MCF 10A (cell line): ENCODE results near the gene DEDD2. TPM values are rescaled to one million over a fixed set of nuclear protein-coding genes. Genes with fewer than 3 reads are reported as not detected.

Experiments
- BruUV-seq: library from RNA; stranded (reverse); fragments of 400-500 nt; replicated peaks from 2 replicates; lab custom pipeline; 2021; lab: Mats Ljungman, UMichigan
- CTCF ChIA-PET: fragments of 300-600 bp; sonication (Branson Sonifier 250); formaldehyde crosslinking; extraction: SDS; loops from one replicate; lab custom pipeline; 2021; ENCODE audit warnings: antibody characterized with exemption, inconsistent platforms; lab: Yijun Ruan, JAX
- POLR2A ChIA-PET: fragments of 300-600, 350-650 bp; sonication (Branson Sonifier 250); formaldehyde crosslinking; extraction: SDS; loops from one replicate; lab custom pipeline; 2020; ENCODE audit warnings: antibody characterized with exemption, inconsistent platforms; lab: Yijun Ruan, JAX
- DNase-seq: peaks from one replicate; pipeline ENCODE4 v3.0.0-alpha.2; 2018; ENCODE audit not compliant: unreplicated experiment
- H3K27ac Mint-ChIP-seq: one replicate; pipeline ENCODE4 v1.8.0; 2022; ENCODE audit warnings: mild to moderate bottlenecking, low read depth, mixed read lengths; ENCODE audit not compliant: unreplicated experiment
- H3K27me3 Mint-ChIP-seq: one replicate; pipeline ENCODE4 v1.8.0; 2022; ENCODE audit warnings: mixed read lengths; ENCODE audit not compliant: insufficient read depth, unreplicated experiment
- H3K36me3 Mint-ChIP-seq: one replicate; pipeline ENCODE4 v1.8.0; 2022; ENCODE audit warnings: mild to moderate bottlenecking, moderate library complexity, mixed read lengths; ENCODE audit not compliant: insufficient read depth, unreplicated experiment
- H3K4me1 Mint-ChIP-seq: one replicate; pipeline ENCODE4 v1.8.0; 2022; ENCODE audit warnings: mixed read lengths; ENCODE audit not compliant: insufficient read depth, unreplicated experiment
- H3K4me3 Mint-ChIP-seq: one replicate; pipeline ENCODE4 v1.8.0; 2022; ENCODE audit warnings: mild to moderate bottlenecking, moderate library complexity, mixed read lengths; ENCODE audit not compliant: unreplicated experiment
- H3K9me3 Mint-ChIP-seq: one replicate; pipeline ENCODE4 v1.8.0; 2022; ENCODE audit warnings: mixed read lengths; ENCODE audit not compliant: unreplicated experiment
- intact Hi-C: fragments of 100-400 bp; cut with micrococcal nuclease; formaldehyde crosslinking; loops from 2 replicates; pipeline ENCODE4 v1.14.1; 2022
- total RNA-seq: library from RNA; stranded (reverse); gene quantifications from 2 replicates; pipeline ENCODE4 v1.2.3, GENCODE V29; 2022
- TF ChIP-seq, protein P1 (sequence below): fragments of 200-600 bp; IDR thresholded peaks from one replicate; pipeline ENCODE4 v1.8.0; 2022; ENCODE audit warnings: antibody characterized with exemption, mild to moderate bottlenecking; ENCODE audit not compliant: unreplicated experiment

The DEDD2 gene
- total RNA-seq, 1 experiment from 2014 or later: 28.5 TPM

GRCh38 chr19:42165146-42165545 is 52.3 kb downstream of the DEDD2 start:
- Mint-ChIP-seq H3K36me3 (no peaks in the 10 kb centered on the region), H3K4me1 (no peaks in the 10 kb centered on the region), H3K27me3 (peaks cover 20% of the 10 kb centered on the region), H3K9me3 (no peaks in the 10 kb centered on the region), H3K27ac (no peak overlapping the region), H3K4me3 (no peak overlapping the region)
- DNase-seq: no peak
- ChIA-PET CTCF (interaction anchor here (1.1 to 1.8 kb wide), 6 partner anchors 11 to 80 kb away, joined by 3 to 7 read pairs (median 4); no protein-coding TSS in a partner anchor), POLR2A (no interaction called here)
- TF ChIP-seq, protein P1, sequence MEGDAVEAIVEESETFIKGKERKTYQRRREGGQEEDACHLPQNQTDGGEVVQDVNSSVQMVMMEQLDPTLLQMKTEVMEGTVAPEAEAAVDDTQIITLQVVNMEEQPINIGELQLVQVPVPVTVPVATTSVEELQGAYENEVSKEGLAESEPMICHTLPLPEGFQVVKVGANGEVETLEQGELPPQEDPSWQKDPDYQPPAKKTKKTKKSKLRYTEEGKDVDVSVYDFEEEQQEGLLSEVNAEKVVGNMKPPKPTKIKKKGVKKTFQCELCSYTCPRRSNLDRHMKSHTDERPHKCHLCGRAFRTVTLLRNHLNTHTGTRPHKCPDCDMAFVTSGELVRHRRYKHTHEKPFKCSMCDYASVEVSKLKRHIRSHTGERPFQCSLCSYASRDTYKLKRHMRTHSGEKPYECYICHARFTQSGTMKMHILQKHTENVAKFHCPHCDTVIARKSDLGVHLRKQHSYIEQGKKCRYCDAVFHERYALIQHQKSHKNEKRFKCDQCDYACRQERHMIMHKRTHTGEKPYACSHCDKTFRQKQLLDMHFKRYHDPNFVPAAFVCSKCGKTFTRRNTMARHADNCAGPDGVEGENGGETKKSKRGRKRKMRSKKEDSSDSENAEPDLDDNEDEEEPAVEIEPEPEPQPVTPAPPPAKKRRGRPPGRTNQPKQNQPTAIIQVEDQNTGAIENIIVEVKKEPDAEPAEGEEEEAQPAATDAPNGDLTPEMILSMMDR: no peak
- intact Hi-C loops: no loop called here
- BruUV-seq: no TSS peak

GRCh38 chr19:42161616-42162263 is 55.7 kb downstream of the DEDD2 start:
- H3K27me3 Mint-ChIP-seq: peaks cover 51% of the 10 kb centered on the region

DNA sequence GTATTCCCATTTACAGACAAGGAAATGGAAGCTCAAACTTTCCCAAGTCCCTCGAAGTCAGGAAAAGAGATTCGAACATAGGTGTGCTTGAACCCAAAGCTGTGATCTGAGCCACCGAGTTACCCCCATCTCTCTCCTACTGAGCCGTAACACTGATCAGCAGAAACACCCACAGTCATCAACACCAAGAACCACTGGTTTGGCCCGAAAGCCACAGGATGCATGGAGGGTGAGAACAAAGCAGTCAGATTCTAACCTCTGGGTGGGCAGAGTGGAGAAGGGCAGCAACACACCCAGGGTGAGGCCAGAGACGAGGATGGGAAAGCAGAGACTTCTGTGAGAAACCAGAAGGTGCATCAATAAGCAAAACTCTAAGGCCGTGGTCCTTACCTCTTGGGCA is 57.5 kb downstream of the DEDD2 start:
- Mint-ChIP-seq H3K4me3 (no peak overlapping the region), H3K36me3 (no peaks in the 10 kb centered on the region), H3K9me3 (no peaks in the 10 kb centered on the region), H3K4me1 (no peaks in the 10 kb centered on the region), H3K27me3 (peaks cover 66% of the 10 kb centered on the region), H3K27ac (no peak overlapping the region)
- intact Hi-C loops: no loop called here
- DNase-seq: no peak
- POLR2A ChIA-PET: interaction anchor here (0.5 to 1.6 kb wide), 4 partner anchors 11 to 108 kb away, joined by 3 to 4 read pairs (median 4); no protein-coding TSS in a partner anchor
- TF ChIP-seq, protein P1: no peak
- no TSS peak for BruUV-seq
- CTCF ChIA-PET: interaction anchor here (0.8 to 1.4 kb wide), 2 partner anchors 51 to 52 kb away, joined by 3 to 5 read pairs; no protein-coding TSS in a partner anchor

More at GRCh38 chr19:42161616-42162263, 55.7 kb downstream of the DEDD2 start:
- intact Hi-C loops: no loop called here
- CTCF ChIA-PET: interaction anchor here (0.9 to 1.0 kb wide), 2 partner anchors 20 to 23 kb away, joined by 3 read pairs; no protein-coding TSS in a partner anchor
- TF ChIP-seq, protein P1: no peak
- no peaks in the 10 kb centered on the region for H3K4me1 Mint-ChIP-seq
- no peak overlapping the region for H3K27ac Mint-ChIP-seq
- BruUV-seq: no TSS peak
- no peaks in the 10 kb centered on the region for H3K9me3 Mint-ChIP-seq
- POLR2A ChIA-PET: no interaction called here
- no peak for DNase-seq
- no peak overlapping the region for H3K4me3 Mint-ChIP-seq
- no peaks in the 10 kb centered on the region for H3K36me3 Mint-ChIP-seq

DNA sequence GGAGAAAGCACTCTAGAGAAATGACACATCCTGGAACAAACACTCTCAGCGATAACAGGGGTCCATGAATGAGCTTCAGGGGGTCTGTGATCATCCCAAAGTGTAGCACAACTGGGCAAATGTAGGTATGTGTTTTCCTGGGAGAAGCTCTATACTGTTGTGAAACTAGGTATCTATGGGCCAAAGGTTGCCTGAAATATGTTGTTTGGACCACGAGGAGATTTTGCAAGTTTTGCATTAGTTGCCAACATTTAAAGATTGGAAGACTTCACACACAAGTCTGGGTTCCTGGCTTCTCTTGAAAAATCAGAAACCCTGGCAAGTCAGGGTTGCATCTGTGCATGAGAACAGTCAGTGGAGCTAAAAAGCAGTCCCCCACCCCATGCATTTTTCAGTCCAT is 58.6 kb downstream of the DEDD2 start:
- intact Hi-C loops: no loop called here
- no peaks in the 10 kb centered on the region for H3K9me3 Mint-ChIP-seq
- no peaks in the 10 kb centered on the region for H3K36me3 Mint-ChIP-seq
- DNase-seq: no peak
- CTCF ChIA-PET: interaction anchor here (0.7 to 1.4 kb wide), 3 partner anchors 11 to 50 kb away, joined by 3 to 5 read pairs (median 5); partner anchors contain the start of gene POU2F2
- H3K4me1 Mint-ChIP-seq: no peaks in the 10 kb centered on the region
- peaks cover 76% of the 10 kb centered on the region for H3K27me3 Mint-ChIP-seq
- POLR2A ChIA-PET: interaction anchor here (1.6 kb wide), 1 partner anchor 10 kb away, joined by 4 read pairs; no protein-coding TSS in a partner anchor
- H3K4me3 Mint-ChIP-seq: no peak overlapping the region
- BruUV-seq: no TSS peak
- no peak overlapping the region for H3K27ac Mint-ChIP-seq
- TF ChIP-seq, protein P1: no peak
